Stimulated activated memory B cell treated with anti-CD40 and anti-IgM and Interleukin-4, amounts not matched to agents 10 μg/mL and 1 μg/mL and 100 μg/mL, for 72 hours (primary cell): ENCODE measurements around the gene PLCB2.

Experiments used
- ATAC-seq: fragments of 150-1000 bp; cut with Tn5 transposase; 2 replicates; pipeline ENCODE4 v1.10.0; 2021
- H3K27ac Mint-ChIP-seq: one replicate; pipeline ENCODE4 v1.8.0; 2022; ENCODE audit warnings: mild to moderate bottlenecking, mixed read lengths
- H3K27me3 Mint-ChIP-seq: one replicate; pipeline ENCODE4 v1.8.0; 2022; ENCODE audit warnings: mixed read lengths
- H3K36me3 Mint-ChIP-seq: one replicate; pipeline ENCODE4 v1.8.0; 2022; ENCODE audit warnings: mixed read lengths
- H3K4me1 Mint-ChIP-seq: one replicate; pipeline ENCODE4 v1.8.0; 2022; ENCODE audit warnings: mixed read lengths
- H3K4me3 Mint-ChIP-seq: one replicate; pipeline ENCODE4 v1.8.0; 2022; ENCODE audit warnings: mild to moderate bottlenecking, moderate library complexity, mixed read lengths
- H3K9me3 Mint-ChIP-seq: one replicate; pipeline ENCODE4 v1.8.0; 2022; ENCODE audit warnings: mixed read lengths

Gene PLCB2

DNA sequence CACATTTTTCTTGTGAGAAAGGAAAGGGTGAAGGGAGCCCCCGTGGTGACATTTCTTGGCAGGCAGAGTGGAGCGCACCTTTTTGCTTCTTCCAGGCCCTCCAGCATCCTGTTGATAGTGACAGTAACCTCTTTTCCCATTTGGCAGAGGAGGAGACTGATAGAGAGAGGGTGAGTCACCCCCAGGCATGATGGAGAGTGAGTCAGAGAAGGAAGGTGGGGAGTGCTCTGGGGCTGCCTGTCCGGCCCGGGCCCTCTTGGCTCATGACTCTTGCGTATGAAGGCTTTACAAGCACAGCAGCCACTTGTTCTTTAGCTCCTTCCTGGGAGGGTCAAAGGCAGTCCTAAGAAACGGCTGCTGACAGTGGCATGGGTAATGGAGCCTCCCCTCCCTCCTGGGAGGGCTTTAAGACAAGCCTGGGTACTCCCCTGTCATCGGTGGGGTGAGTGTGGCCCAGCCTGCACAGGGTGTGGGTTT is 40.9 kb downstream of the PLCB2 start:
- Mint-ChIP-seq H3K9me3 (no peaks in the 10 kb centered on the region), H3K36me3 (no peaks in the 10 kb centered on the region), H3K27ac (no peak overlapping the region), H3K4me1 (no peaks in the 10 kb centered on the region), H3K27me3 (no peaks in the 10 kb centered on the region), H3K4me3 (no peak overlapping the region)
- ATAC-seq: no peak

DNA sequence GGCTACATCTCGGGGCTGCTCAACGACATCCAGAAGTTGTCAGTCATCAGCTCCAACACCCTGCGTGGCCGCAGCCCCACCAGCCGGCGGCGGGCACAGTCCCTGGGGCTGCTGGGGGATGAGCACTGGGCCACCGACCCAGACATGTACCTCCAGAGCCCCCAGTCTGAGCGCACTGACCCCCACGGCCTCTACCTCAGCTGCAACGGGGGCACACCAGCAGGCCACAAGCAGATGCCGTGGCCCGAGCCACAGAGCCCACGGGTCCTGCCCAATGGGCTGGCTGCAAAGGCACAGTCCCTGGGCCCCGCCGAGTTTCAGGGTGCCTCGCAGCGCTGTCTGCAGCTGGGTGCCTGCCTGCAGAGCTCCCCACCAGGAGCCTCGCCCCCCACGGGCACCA is 41.9 kb downstream of the PLCB2 start:
- no peak overlapping the region for H3K4me3 Mint-ChIP-seq
- no peaks in the 10 kb centered on the region for H3K27me3 Mint-ChIP-seq
- H3K4me1 Mint-ChIP-seq: no peaks in the 10 kb centered on the region
- ATAC-seq: no peak
- no peaks in the 10 kb centered on the region for H3K9me3 Mint-ChIP-seq
- no peaks in the 10 kb centered on the region for H3K36me3 Mint-ChIP-seq
- no peak overlapping the region for H3K27ac Mint-ChIP-seq

DNA sequence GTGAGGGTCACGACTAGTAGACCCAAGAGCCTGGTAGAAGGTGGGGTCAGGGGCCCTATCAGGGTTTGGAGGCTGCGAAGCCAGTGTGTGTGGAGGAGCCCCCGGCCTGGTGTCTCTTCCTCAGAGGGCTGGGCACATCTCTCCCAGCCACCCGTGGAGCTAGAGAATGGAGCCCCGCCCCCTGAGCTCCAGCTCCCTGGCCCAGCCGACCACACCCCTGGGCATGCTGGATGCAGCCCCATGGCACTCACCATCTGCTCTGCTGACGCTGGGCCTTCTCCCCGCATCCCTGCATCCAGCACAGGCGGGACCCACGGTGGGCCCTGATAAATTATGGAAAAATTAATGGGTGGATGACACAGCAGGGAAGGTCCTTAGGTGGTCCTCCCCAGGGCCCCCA is 42.4 kb downstream of the PLCB2 start:
- Mint-ChIP-seq H3K4me3 (no peak overlapping the region), H3K27ac (no peak overlapping the region), H3K4me1 (no peaks in the 10 kb centered on the region), H3K27me3 (no peaks in the 10 kb centered on the region), H3K9me3 (no peaks in the 10 kb centered on the region), H3K36me3 (no peaks in the 10 kb centered on the region)
- no peak for ATAC-seq

DNA sequence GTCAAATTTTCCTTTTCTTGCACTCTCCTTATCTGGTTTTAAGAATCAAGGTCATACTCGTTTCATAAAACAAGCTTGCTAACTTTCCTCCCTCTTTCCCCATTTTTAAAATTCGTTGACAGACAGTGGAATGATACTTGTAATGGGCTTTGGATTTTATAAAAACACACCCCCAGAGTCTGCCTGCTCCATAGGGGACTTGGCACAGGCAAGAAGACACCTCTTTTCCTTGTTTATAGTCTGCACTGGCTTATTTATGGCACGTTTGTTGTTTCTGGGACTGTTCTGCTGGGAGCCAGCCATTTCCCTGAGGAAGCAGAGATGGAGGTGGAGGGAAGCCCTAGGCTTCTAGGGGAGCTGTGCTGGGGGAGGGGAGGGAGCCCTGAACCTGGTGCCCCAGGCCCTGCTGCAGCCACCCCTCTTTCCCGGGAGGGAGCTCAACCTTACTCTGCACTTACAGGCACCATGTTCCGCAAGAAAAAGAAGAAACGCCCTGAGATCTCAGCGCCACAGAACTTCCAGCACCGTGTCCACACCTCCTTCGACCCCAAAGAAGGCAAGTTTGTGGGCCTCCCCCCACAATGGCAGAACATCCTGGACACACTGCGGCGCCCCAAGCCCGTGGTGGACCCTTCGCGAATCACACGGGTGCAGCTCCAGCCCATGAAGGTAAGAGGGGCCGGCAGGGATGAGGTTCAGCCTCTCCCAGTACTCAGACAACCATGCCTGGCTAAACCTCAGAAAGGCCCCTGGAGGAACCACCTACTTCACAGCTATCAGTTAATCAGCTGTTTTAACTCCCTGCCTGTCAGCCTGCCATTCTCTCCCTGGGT is 43.2 kb downstream of the PLCB2 start:
- Mint-ChIP-seq H3K9me3 (no peaks in the 10 kb centered on the region), H3K27ac (no peak overlapping the region), H3K36me3 (no peaks in the 10 kb centered on the region), H3K4me1 (no peaks in the 10 kb centered on the region), H3K27me3 (no peaks in the 10 kb centered on the region), H3K4me3 (no peak overlapping the region)
- ATAC-seq: no peak

DNA sequence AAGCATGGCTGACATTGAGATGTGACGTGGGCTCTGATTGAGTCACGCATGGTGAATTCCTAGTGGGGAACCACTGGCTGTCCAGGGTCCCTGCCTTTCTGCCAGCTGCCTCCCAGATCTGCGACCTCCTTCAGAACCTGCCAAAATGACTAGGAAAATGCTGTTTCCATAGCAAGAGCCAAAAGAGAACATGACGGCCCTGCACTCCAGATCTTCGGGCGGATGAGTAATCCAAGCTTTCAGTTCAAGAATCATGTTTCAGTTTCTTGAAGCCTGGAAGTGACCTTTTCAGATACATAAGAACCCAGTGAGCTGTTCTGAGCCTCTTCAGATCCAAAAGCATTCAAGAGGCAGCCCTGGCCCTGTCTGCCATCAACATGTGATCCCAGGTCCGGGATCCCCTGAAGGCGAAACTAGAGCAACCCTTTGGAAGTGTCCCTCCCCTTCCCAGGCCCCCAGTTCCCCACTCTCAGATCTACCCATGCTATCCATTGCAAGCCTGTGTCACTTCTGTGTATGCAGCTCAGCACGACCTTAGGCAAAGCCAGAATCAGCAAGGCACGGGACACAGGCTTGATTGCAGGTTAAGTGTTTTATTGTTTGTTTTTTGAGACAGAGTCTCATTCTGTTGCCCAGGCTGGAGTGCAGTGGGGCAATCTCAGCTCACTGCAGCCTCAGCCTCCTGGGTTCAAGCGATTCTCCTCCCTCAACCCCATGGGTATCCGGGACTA is 44.5 kb downstream of the PLCB2 start:
- ATAC-seq: no peak
- no peaks in the 10 kb centered on the region for H3K36me3 Mint-ChIP-seq

DNA sequence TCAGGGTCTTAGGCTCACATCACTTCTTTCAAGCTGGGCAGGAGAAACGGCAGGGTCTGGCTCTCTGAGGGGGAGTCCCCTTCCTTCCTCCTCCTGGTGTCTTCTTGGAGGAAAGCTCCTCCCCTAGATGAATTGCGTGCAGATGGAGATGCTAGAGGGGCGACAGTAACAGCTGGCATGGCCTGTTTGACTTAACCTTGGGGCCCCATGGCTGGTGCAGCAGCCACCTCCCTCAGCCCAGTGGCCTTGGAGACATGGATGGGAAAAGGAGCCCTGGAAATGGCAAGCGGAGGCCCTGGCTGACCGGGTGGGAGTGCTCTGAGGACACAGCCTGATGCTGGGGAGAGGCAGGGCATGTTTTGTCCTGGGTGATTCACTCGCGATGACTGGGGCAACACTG is 48.7 kb downstream of the PLCB2 start:
- ATAC-seq: no peak
- H3K36me3 Mint-ChIP-seq: no peaks in the 10 kb centered on the region
- H3K4me1 Mint-ChIP-seq: no peaks in the 10 kb centered on the region
- no peak overlapping the region for H3K4me3 Mint-ChIP-seq
- H3K27me3 Mint-ChIP-seq: peaks cover 12% of the 10 kb centered on the region
- H3K27ac Mint-ChIP-seq: no peak overlapping the region
- no peaks in the 10 kb centered on the region for H3K9me3 Mint-ChIP-seq

More for the DNA sequence above, 44.5 kb downstream of the PLCB2 start:
- Mint-ChIP-seq H3K27me3 (no peaks in the 10 kb centered on the region), H3K27ac (no peak overlapping the region), H3K9me3 (no peaks in the 10 kb centered on the region), H3K4me1 (no peaks in the 10 kb centered on the region), H3K4me3 (no peak overlapping the region)

DNA sequence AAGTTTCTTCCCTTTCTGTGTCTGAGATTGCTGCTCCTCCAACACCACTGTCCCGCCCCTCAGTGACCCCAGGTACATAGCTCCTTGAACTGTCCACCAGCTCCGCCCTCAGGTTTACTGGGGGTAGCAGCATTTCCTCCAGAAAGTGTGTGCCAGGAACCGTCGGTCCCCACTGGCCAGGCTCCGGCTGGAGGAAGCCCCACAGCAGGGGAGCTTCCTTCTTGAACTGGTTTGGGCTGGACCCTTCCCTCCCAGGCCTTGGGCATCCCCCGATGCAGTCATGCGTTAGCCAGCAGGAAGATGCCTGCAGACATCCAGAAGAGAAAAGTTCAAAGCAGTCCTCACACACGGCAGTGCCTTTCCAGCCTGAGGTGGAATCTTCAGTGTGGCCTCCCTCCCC is 49.2 kb downstream of the PLCB2 start:
- Mint-ChIP-seq H3K4me3 (no peak overlapping the region), H3K9me3 (no peaks in the 10 kb centered on the region), H3K36me3 (no peaks in the 10 kb centered on the region), H3K4me1 (peaks cover 2% of the 10 kb centered on the region), H3K27ac (no peak overlapping the region), H3K27me3 (peaks cover 16% of the 10 kb centered on the region)
- ATAC-seq: no peak

DNA sequence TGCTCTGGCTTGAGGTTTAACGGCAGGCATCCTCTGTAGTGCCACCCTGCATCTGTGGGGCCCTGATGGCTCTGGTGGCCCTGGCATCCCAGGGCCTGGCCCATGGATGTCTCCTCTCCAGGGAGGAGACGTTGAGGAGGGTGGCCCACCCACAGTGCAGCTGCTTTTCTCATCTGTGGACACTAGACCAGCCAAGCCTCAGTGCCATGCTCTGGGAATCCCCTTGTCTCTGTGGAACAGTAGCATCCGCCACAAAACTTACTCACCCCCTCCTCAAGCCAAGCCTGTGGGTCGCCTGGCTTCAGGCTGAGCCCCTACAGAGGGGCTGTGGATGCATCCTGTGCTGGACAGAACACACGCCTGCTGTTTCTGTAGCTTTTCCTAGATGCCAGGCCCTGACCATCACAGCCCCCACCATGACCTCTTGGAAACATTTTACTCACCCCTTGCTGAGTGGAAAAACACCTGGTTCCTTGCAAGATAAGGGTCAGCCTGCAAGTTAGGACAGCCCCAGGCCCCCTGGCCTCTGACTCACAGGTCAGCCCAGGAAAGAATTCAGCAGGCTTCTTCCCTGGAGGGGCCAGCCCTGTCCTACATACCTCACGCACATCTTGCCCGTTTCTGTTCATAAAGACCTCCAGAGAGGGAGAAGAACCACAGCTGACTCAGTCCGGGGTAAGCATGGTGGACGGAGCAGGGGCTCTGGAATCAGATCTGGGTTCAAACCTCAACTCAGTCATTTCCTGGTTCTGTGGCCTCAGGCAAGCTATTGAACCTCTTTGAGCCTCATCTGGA is 49.9 kb downstream of the PLCB2 start:
- Mint-ChIP-seq H3K27ac (no peak overlapping the region), H3K27me3 (peaks cover 23% of the 10 kb centered on the region), H3K4me1 (peaks cover 9% of the 10 kb centered on the region), H3K4me3 (no peak overlapping the region), H3K36me3 (no peaks in the 10 kb centered on the region), H3K9me3 (no peaks in the 10 kb centered on the region)
- no peak for ATAC-seq

DNA sequence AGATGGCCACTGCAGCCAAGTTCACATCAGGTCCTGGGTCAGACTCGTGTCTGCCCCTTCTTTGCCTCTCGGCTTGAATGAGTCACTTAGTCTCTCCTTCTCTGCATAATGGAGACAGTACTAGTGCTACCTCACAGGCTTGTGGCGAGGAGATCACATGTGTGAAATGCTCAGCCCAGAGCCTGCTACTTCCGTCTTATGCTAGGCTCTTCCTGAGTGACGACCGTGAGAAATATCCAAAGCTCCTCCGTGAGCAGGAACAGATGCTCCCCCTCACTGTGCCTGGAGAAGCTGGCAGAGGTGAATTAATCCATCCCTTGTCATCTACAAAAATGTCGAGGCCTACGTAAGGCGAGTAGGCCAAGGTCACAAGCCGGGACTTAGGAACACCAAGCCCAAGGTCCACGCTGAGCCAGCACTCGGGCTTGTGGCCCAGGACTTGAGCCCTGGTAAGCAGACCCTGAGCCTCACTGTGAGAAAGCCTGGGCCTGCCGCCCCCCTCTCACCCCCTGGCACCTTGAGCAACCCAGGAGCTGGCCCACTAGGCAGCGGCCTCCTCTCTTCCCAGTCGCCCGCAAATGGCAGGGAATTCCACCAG is 51.0 kb downstream of the PLCB2 start:
- Mint-ChIP-seq H3K4me1 (peaks cover 10% of the 10 kb centered on the region), H3K27ac (no peak overlapping the region), H3K9me3 (no peaks in the 10 kb centered on the region), H3K4me3 (no peak overlapping the region), H3K36me3 (no peaks in the 10 kb centered on the region), H3K27me3 (peaks cover 26% of the 10 kb centered on the region)
- no peak for ATAC-seq

DNA sequence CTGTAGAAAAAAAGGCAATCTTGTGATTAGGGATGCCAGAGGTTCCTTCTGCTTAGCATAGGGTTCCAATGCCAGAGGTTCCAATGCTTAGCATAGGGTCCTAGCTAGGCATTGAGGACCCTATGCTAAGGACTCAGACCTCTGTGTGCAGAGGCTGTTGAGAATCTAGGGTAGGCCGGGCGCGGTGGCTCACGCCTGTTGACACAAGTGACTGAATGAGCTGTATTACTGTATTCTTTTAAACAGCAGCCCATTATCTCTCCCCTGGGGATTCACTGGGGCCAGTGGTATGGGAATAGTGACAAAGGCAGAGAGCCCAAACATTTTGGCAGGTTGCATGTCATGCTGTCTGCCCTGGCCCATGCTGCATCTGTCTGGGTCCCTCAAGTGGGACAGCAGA is 52.7 kb downstream of the PLCB2 start:
- no peak overlapping the region for H3K4me3 Mint-ChIP-seq
- ATAC-seq: no peak
- H3K27me3 Mint-ChIP-seq: peaks cover 39% of the 10 kb centered on the region
- H3K36me3 Mint-ChIP-seq: no peaks in the 10 kb centered on the region
- H3K4me1 Mint-ChIP-seq: peaks cover 10% of the 10 kb centered on the region
- no peaks in the 10 kb centered on the region for H3K9me3 Mint-ChIP-seq
- no peak overlapping the region for H3K27ac Mint-ChIP-seq

DNA sequence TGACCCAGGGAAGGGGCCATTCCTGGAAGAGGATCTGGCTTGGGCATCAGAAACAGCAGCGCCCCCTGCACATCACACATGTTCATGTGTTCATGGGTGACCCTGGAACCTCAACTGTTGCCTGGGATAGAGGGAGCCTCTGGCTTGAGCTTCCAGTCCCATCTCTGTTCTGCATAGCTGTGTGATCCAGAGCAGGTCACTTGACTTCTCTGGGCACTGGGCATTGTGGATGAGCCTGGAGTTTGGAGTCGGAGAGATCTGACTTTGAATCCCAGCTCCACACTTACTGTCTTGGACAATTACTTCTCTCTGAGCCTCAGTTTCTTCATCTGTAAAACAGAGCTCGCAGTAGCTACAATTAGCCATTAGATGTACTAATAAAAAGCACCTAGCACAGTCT is 53.3 kb downstream of the PLCB2 start:
- ATAC-seq: no peak
- H3K9me3 Mint-ChIP-seq: no peaks in the 10 kb centered on the region
- H3K4me3 Mint-ChIP-seq: no peak overlapping the region
- H3K4me1 Mint-ChIP-seq: peaks cover 10% of the 10 kb centered on the region
- H3K36me3 Mint-ChIP-seq: no peaks in the 10 kb centered on the region
- H3K27me3 Mint-ChIP-seq: peaks cover 39% of the 10 kb centered on the region
- no peak overlapping the region for H3K27ac Mint-ChIP-seq

DNA sequence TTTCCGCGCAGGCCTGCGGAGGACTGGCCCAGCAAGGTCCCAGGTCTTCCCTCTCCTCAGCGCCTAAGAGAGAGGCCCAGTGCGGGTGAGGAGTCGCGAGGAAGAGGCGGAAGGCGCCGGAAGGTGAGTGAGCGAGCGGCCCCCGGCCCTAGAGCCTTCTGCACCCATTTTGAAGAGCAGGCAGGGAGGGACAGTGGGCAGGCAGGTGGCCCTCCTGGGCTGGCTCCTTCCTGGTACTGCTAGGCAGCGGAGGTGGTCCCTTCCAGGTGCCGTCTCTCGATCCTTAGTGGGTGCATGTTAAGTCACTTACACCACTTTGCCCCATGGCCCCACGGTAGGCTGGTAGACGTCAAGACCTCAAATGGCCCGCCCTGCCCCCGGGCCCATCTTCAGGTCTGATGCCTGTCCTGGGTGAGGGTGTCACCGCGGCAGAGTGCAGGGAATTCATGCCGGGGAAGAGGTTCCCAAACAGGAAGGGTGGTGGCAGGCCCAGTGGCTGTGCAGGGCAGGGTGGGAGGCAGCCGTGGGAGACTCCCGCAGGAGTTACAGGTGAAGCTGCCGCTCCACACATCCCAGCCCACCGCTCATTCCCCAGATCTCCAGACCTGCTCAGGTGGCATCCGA is 54.5 kb downstream of the PLCB2 start:
- H3K27me3 Mint-ChIP-seq: peaks cover 39% of the 10 kb centered on the region
- peak overlapping the region; percentile 61 for H3K27ac Mint-ChIP-seq
- no peak for ATAC-seq

DNA sequence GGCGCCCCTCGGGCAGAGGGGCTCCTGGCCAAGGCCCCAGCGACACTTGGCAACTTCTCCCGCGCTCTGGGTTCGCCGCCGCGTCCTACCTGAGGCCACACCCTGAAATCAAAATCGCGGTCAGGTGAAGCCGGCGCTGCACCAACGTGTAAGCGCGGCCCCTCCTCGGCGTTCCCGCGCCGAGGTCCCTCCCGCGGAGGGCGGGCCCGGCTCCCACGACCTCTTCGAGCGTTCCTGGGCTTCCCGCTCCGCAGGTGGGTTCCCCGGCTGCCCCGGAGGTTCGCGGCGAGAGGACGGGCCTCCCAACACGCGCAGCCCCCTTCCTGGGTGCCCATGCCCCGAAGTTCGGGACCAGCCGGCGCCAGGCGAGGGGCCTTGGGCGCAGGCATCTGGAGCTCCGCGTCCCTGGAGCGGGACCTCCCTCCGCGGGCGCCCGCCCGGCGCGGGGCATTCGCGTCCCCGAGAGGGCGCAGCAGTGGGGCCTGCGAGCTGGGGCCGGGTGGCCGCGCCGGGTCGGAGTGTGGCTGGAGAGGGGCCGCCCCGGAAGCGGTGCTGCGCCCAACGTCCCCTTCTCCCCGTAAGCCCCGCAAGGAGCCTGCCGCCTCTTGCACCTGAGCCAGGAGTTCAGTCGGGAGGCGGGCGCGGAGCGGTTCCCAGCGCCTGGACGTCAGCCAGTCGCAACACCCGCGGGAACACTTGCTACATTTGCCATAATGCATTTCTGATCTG is 55.1 kb downstream of the PLCB2 start:
- ATAC-seq: peak; percentile 62
- Mint-ChIP-seq H3K36me3 (no peaks in the 10 kb centered on the region), H3K4me1 (peaks cover 10% of the 10 kb centered on the region), H3K27me3 (peaks cover 39% of the 10 kb centered on the region), H3K27ac (peak overlapping the region; percentile 61), H3K4me3 (peak overlapping the region; percentile 75), H3K9me3 (no peaks in the 10 kb centered on the region)

More for the DNA sequence above, 54.5 kb downstream of the PLCB2 start:
- no peaks in the 10 kb centered on the region for H3K9me3 Mint-ChIP-seq
- H3K4me3 Mint-ChIP-seq: peak overlapping the region; percentile 75
- H3K36me3 Mint-ChIP-seq: no peaks in the 10 kb centered on the region
- H3K4me1 Mint-ChIP-seq: peaks cover 10% of the 10 kb centered on the region

DNA sequence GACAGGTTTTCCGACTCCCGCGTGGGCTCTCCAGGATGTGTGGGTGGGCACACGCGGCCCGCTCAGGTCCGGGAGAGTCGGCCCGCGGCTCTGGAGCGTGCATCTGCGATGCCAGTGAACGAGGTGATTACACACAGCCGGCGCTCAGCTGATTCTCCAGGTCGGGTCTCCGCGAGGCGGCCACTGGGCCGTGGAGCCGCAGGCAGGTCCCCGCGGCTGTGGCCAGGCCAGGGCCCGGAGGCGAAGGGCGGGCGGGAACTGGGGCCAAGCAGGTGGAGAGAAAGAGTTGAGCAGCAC is 55.6 kb downstream of the PLCB2 start:
- H3K36me3 Mint-ChIP-seq: no peaks in the 10 kb centered on the region
- no peaks in the 10 kb centered on the region for H3K9me3 Mint-ChIP-seq
- ATAC-seq: no peak
- H3K27me3 Mint-ChIP-seq: peaks cover 39% of the 10 kb centered on the region
- H3K4me1 Mint-ChIP-seq: peaks cover 10% of the 10 kb centered on the region
- H3K4me3 Mint-ChIP-seq: peak overlapping the region; percentile 29
- H3K27ac Mint-ChIP-seq: no peak overlapping the region
